NCI-H1092 treated with DMSO at 0.1 percent for 48 hours (cell line): ENCODE measurements around the gene EPHA10.

Experiments
- DNase-seq: peaks from one replicate; lab custom pipeline; 2025; lab: John Stamatoyannopoulos, UW

EPHA10 gene

GRCh38 chr1:37734629-37735591, 30.0 kb downstream of the EPHA10 start:
- no peak for DNase-seq

GRCh38 chr1:37732111-37732780, 32.7 kb downstream of the EPHA10 start:
- DNase-seq: no peak

GRCh38 chr1:37731312-37732019, 33.5 kb downstream of the EPHA10 start:
- no peak for DNase-seq

DNA sequence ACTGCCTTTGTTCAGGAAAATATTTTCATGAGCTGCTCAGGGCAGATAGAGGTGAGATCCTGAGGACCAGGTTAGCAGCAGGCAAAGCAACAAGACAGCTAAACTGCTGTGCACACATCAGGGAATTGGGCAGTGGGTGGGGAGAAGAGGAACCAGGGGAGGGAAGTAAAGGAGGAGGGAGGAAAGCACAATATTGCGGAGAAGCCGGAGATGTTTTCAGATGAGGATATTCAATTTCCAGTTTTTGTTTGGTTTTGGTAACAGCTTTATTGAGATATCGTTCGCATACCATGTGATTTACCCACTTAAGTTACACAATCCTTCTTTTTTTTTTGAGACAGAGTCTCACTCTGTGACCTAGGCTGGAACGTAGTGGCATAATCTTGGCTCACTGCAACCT, 34.5 kb downstream of the EPHA10 start:
- DNase-seq: no peak

DNA sequence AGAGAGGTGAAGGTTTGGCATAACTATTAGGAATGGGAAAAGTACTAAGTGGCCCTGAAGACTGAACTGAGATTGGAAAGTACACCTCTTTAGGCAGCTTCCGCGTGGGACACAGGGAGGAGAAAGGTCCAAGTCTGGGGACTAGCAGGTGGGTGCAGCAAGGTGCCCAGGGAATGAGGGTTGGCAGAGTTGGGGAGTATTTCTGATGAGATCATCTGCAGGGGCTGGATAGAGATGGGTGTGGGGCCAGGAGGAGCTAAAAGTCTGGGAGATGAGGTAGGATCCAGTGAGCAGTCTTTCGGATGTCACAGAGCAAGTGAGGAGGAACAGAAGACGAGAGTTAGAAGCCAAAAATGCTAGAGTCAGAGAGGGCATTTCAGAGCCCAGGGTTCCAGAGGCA, 36.5 kb downstream of the EPHA10 start:
- no peak for DNase-seq

GRCh38 chr1:37726751-37727585, 38.0 kb downstream of the EPHA10 start:
- no peak for DNase-seq

- DNase-seq: no peak
These were observed 38.9 kb downstream of the EPHA10 start for GRCh38 chr1:37725851-37726613.

DNA sequence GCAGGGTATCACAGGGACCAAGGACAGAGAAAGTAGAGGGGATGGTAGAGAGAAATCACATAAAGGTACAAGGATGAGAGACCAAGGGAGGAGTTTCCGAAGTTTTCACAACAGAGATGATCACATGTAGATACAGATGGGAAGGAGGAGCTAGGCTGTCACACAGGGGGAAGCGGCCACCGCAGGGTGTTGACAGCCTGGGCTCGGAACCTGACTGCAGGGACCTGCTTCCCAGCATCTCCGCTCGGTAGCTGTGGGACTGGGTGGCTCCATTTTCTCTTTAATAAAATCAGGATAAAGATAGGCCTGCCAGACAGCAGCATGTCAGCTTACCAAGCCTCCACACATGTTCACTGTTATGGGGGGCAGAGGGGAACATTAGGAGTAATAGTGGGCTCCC, 40.3 kb downstream of the EPHA10 start:
- no peak for DNase-seq

DNA sequence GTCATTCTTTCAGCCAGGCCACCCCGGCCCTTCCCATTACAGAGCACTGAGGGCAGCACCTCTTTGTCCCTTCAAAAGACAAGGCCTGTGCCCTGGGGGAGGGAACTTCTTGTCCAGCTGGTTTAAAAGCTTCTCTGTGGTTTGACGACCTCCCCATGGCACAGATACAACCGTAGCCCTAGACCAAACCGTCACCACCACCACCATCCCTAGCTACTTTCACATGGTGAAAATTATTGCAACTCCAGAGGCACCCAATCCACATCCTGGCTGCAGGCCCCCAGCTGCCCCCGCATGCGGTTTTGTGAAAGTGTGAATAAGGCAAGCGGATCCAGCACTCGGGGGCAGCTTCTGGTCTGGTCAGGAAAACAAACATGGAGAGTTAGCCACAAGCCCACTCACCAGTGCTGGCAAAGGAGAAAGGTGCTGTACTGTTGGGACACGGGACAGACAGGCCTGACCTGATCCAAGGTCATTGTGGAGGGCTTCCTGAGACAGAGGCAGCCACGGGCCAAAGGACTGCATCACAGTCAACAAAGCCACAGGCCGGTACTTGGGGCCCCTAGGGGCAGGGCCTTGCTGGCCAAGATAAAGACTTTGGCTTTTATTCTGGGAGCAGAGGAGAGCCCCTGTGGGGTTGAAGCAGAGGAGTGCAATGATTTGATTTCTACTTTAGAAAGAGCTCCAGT, 41.4 kb downstream of the EPHA10 start:
- DNase-seq: no peak

GRCh38 chr1:37723072-37723389, 41.9 kb downstream of the EPHA10 start:
- DNase-seq: no peak

DNA sequence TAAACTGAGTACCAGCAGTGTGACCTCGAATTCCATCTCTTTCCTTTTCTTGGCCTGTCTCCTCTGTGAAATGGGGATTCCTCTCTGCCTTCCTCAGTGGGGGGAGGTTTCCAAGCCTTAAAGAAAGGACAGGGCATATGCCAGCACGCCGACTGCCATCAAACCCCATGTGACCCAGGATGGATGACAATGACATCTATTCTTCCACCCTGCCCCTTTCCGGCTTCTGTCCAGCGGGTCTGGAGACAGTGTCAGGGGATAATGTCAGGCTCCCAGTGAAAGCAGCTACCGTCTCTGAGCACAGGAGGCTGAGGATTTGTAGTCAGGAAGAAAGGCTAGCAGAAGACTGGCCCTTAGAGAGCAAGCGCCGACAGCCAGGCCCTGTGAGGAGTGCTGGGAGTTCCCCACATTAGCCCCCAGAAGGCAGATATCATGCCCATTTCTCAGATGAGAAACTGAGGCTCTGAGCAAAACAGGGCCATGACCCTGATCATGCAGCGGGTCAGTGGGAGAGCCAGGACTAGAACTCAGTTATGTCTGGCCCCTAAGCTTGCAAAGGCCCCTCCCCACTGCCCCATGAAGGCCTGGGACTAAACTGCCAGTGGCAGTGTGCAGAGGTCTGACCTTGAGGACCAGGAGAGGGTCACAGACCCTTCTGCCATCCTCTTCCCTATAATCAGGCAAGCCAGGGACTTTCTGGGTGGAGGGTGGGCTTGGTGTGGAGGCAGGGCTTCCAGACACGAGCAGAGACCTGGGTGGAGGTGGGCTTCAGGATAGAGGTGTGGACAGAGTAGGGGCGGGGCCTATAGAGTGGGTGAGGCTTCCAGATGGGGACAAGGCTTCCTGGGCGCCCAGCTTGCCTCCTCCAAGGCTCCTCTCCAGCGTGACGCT, 42.5 kb downstream of the EPHA10 start:
- DNase-seq: no peak

GRCh38 chr1:37721565-37721964, 43.4 kb downstream of the EPHA10 start:
- DNase-seq: no peak

- DNase-seq: no peak
These were observed 44.4 kb downstream of the EPHA10 start for GRCh38 chr1:37720231-37721130.

- no peak for DNase-seq
These were observed 45.2 kb downstream of the EPHA10 start for GRCh38 chr1:37719572-37720195.

- no peak for DNase-seq
These were observed 45.9 kb downstream of the EPHA10 start for GRCh38 chr1:37718901-37719571.

GRCh38 chr1:37718181-37718900, 46.6 kb downstream of the EPHA10 start:
- no peak for DNase-seq

- DNase-seq: no peak
These were observed 47.3 kb downstream of the EPHA10 start for GRCh38 chr1:37717631-37718030.
